Measurements from ENCODE around the gene TTLL11.

The TTLL11 gene

GRCh38 chr9:121818841-121819427 lies 274.2 kb downstream of the TTLL11 start:
- no peak overlapping the region for H3K4me3 ChIP-seq (ENCODE audit: low read length)
- H3K4me2 ChIP-seq (ENCODE audit: low read length) = no peak overlapping the region
- no peaks in the 10 kb centered on the region for H3K36me3 ChIP-seq (ENCODE audit: control insufficient read depth, low read length)
- H3F3A ChIP-seq (ENCODE audit: control insufficient read depth, insufficient read depth) = no peaks in the 10 kb centered on the region
- no peak overlapping the region for H3K27ac ChIP-seq (ENCODE audit: low read depth, low read length)
- no peaks in the 10 kb centered on the region for H3K79me2 ChIP-seq (ENCODE audit: control insufficient read depth, low read length)
- H3K9me2 ChIP-seq (replicated peaks; ENCODE audit: control insufficient read depth, low read length) = no peaks in the 10 kb centered on the region
- no peaks in the 10 kb centered on the region for H4K20me1 ChIP-seq (ENCODE audit: control insufficient read depth, insufficient read depth, low read depth, low read length)
- TF ChIP-seq EZH2phosphoT487 (IDR thresholded peaks at IDR 0.05; ENCODE audit: borderline replicate concordance, low read length) (no peak), CTCF (IDR thresholded peaks at IDR 0.05; ENCODE audit: low read depth, low read length, poor library complexity, severe bottlenecking) (no peak)
- no peaks in the 10 kb centered on the region for H3K27me3 ChIP-seq (ENCODE audit: control insufficient read depth, low read length)
- peaks cover 19% of the 10 kb centered on the region for H3K4me1 ChIP-seq (ENCODE audit: control insufficient read depth, low read length)
- no peaks in the 10 kb centered on the region for H3K9me3 ChIP-seq (ENCODE audit: control insufficient read depth, insufficient read depth, low read length)

- H3K27ac ChIP-seq (ENCODE audit: low read depth, low read length) = no peak overlapping the region
Measured at GRCh38 chr9:121818016-121818661, 275.0 kb downstream of the TTLL11 start.

GRCh38 chr9:121817476-121817875 lies 275.6 kb downstream of the TTLL11 start:
- H3K9me2 ChIP-seq (replicated peaks; ENCODE audit: control insufficient read depth, low read length) = no peaks in the 10 kb centered on the region
- H3K27ac ChIP-seq (ENCODE audit: low read depth, low read length) = no peak overlapping the region
- H3K27me3 ChIP-seq (ENCODE audit: control insufficient read depth, low read length) = no peaks in the 10 kb centered on the region
- H3K4me3 ChIP-seq (ENCODE audit: low read length) = no peak overlapping the region
- no peaks in the 10 kb centered on the region for H3K36me3 ChIP-seq (ENCODE audit: control insufficient read depth, low read length)
- H3K79me2 ChIP-seq (ENCODE audit: control insufficient read depth, low read length) = no peaks in the 10 kb centered on the region
- H3K4me2 ChIP-seq (ENCODE audit: low read length) = no peak overlapping the region
- TF ChIP-seq EZH2phosphoT487 (IDR thresholded peaks at IDR 0.05; ENCODE audit: borderline replicate concordance, low read length) = no peak
- TF ChIP-seq CTCF (IDR thresholded peaks at IDR 0.05; ENCODE audit: low read depth, low read length, poor library complexity, severe bottlenecking) = no peak
- H3F3A ChIP-seq (ENCODE audit: control insufficient read depth, insufficient read depth) = no peaks in the 10 kb centered on the region
- H4K20me1 ChIP-seq (ENCODE audit: control insufficient read depth, insufficient read depth, low read depth, low read length) = no peaks in the 10 kb centered on the region
- H3K9me3 ChIP-seq (ENCODE audit: control insufficient read depth, insufficient read depth, low read length) = no peaks in the 10 kb centered on the region
- peaks cover 19% of the 10 kb centered on the region for H3K4me1 ChIP-seq (ENCODE audit: control insufficient read depth, low read length)

More at GRCh38 chr9:121818016-121818661, 275.0 kb downstream of the TTLL11 start:
- Histone ChIP-seq H3K79me2 (ENCODE audit: control insufficient read depth, low read length) (no peaks in the 10 kb centered on the region), H3F3A (ENCODE audit: control insufficient read depth, insufficient read depth) (no peaks in the 10 kb centered on the region), H4K20me1 (ENCODE audit: control insufficient read depth, insufficient read depth, low read depth, low read length) (no peaks in the 10 kb centered on the region), H3K9me3 (ENCODE audit: control insufficient read depth, insufficient read depth, low read length) (no peaks in the 10 kb centered on the region), H3K4me3 (ENCODE audit: low read length) (no peak overlapping the region), H3K9me2 (replicated peaks; ENCODE audit: control insufficient read depth, low read length) (no peaks in the 10 kb centered on the region), H3K27me3 (ENCODE audit: control insufficient read depth, low read length) (no peaks in the 10 kb centered on the region), H3K4me2 (ENCODE audit: low read length) (no peak overlapping the region), H3K4me1 (ENCODE audit: control insufficient read depth, low read length) (peaks cover 19% of the 10 kb centered on the region), H3K36me3 (ENCODE audit: control insufficient read depth, low read length) (no peaks in the 10 kb centered on the region)
- TF ChIP-seq EZH2phosphoT487 (IDR thresholded peaks at IDR 0.05; ENCODE audit: borderline replicate concordance, low read length) (no peak), CTCF (IDR thresholded peaks at IDR 0.05; ENCODE audit: low read depth, low read length, poor library complexity, severe bottlenecking) (no peak)

Measured in DOHH2 (cell line).